Stimulated activated CD8-positive, alpha-beta memory T cell treated with anti-CD3 and anti-CD28 coated beads, Interleukin-12 subunit alpha, Interleukin-12 subunit beta, amount 100 ng/mL, for 24 hours (primary cell): ENCODE data around the gene IGDCC3.
"Not testable (repeated sequence)": the region's sequence is repeated elsewhere in the genome, so short reads cannot be mapped to it uniquely, and the experiment has no call there.

Experiments
- DNase-seq: peaks from one replicate; pipeline ENCODE4 v3.0.0-alpha.2; 2020; ENCODE audit errors: extremely low read depth

Gene IGDCC3

GRCh38 chr15:65406424-65407000 lies 28.7 kb upstream of the IGDCC3 start:
- no peak for DNase-seq

- DNase-seq, result no peak
Measured at GRCh38 chr15:65405791-65406423, 28.1 kb upstream of the IGDCC3 start.

- no peak for DNase-seq
Measured at GRCh38 chr15:65404186-65404872, 26.5 kb upstream of the IGDCC3 start.

- DNase-seq, result no peak
Measured at GRCh38 chr15:65402961-65403360, 25.2 kb upstream of the IGDCC3 start.

GRCh38 chr15:65401611-65402240 lies 23.9 kb upstream of the IGDCC3 start:
- no peak for DNase-seq

- DNase-seq, result no peak
Measured at GRCh38 chr15:65400760-65401610, 23.2 kb upstream of the IGDCC3 start.

- no peak for DNase-seq
Measured at GRCh38 chr15:65399997-65400396, 22.2 kb upstream of the IGDCC3 start.

- no peak for DNase-seq
Measured at GRCh38 chr15:65399001-65399706, 21.4 kb upstream of the IGDCC3 start.

- DNase-seq, result not testable (repeated sequence)
Measured at GRCh38 chr15:65398486-65398885, 20.7 kb upstream of the IGDCC3 start.

- DNase-seq, result no peak
Measured at GRCh38 chr15:65396965-65397317, 19.1 kb upstream of the IGDCC3 start.

- DNase-seq, result no peak
Measured at GRCh38 chr15:65396283-65396964, 18.6 kb upstream of the IGDCC3 start.

GRCh38 chr15:65395567-65396202 lies 17.9 kb upstream of the IGDCC3 start:
- DNase-seq, result no peak

- DNase-seq, result no peak
Measured at GRCh38 chr15:65394936-65395335, 17.1 kb upstream of the IGDCC3 start.

GRCh38 chr15:65394280-65394789 lies 16.5 kb upstream of the IGDCC3 start:
- DNase-seq, result no peak

GRCh38 chr15:65393557-65393956 lies 15.8 kb upstream of the IGDCC3 start:
- DNase-seq, result no peak

- DNase-seq, result no peak
Measured at GRCh38 chr15:65393091-65393490, 15.3 kb upstream of the IGDCC3 start.

GRCh38 chr15:65392368-65392767 lies 14.6 kb upstream of the IGDCC3 start:
- DNase-seq, result no peak

- no peak for DNase-seq
Measured at GRCh38 chr15:65391732-65392131, 13.9 kb upstream of the IGDCC3 start.

GRCh38 chr15:65390447-65390846 lies 12.6 kb upstream of the IGDCC3 start:
- DNase-seq, result no peak

GRCh38 chr15:65389226-65389625 lies 11.4 kb upstream of the IGDCC3 start:
- no peak for DNase-seq
